IMR-90 (cell line): ENCODE results near the gene PFDN6. TPM values are rescaled to one million over a fixed set of nuclear protein-coding genes. Genes with fewer than 3 reads are reported as not detected.
A peak's percentile ranks its signal among the peaks of the same experiment; 100 is the strongest.

Experiments
- ATAC-seq: fragments of 200-7000 bp; cut with Tn5 transposase; 2 replicates; pipeline ENCODE4 v1.9.1; 2020; ENCODE audit warnings: low read depth, mild to moderate bottlenecking, moderate library complexity
- BruUV-seq: library from RNA; stranded (reverse); fragments of 400-500 nt; replicated peaks from 2 replicates; lab custom pipeline; 2021; lab: Mats Ljungman, UMichigan
- CTCF ChIA-PET: fragments of 300-600 bp; formaldehyde crosslinking; extraction: SDS; loops from one replicate; lab custom pipeline; 2021; ENCODE audit warnings: antibody characterized with exemption; lab: Yijun Ruan, JAX
- POLR2A ChIA-PET: fragments of 300-600 bp; sonication (Branson Sonifier 250); formaldehyde crosslinking; loops from one replicate; lab custom pipeline; 2022; ENCODE audit warnings: antibody characterized with exemption; ENCODE audit not compliant: unreplicated experiment; lab: Charles Lee
- DNase-seq: peaks from one replicate; pipeline ENCODE4 v3.0.0; 2013
- H2AFZ ChIP-seq: replicated peaks from 2 replicates; pipeline ENCODE3; 2013; ENCODE audit warnings: low read length, mild to moderate bottlenecking; ENCODE audit not compliant: poor library complexity
- H2AK5ac ChIP-seq: 2 replicates; pipeline ENCODE4 v1.6.1; 2013; ENCODE audit warnings: low read depth, low read length, inconsistent platforms
- H2AK9ac ChIP-seq: replicated peaks from 2 replicates; pipeline ENCODE3; 2013; ENCODE audit warnings: mild to moderate bottlenecking, low read depth, low read length, moderate library complexity; ENCODE audit not compliant: poor library complexity
- H2BK120ac ChIP-seq: 2 replicates; pipeline ENCODE4 v1.6.1; 2013; ENCODE audit warnings: low read depth, low read length, inconsistent platforms
- H2BK15ac ChIP-seq: 3 replicates; pipeline ENCODE4 v1.6.1; 2013; ENCODE audit warnings: low read depth, low read length, inconsistent platforms
- H2BK20ac ChIP-seq: 2 replicates; pipeline ENCODE4 v1.6.1; 2013; ENCODE audit warnings: low read depth, mild to moderate bottlenecking, inconsistent platforms, low read length, moderate library complexity
- H2BK5ac ChIP-seq: 2 replicates; pipeline ENCODE4 v1.6.1; 2013; ENCODE audit warnings: mild to moderate bottlenecking, low read depth, low read length, inconsistent platforms; ENCODE audit not compliant: poor library complexity, severe bottlenecking
- H3K14ac ChIP-seq: replicated peaks from 2 replicates; pipeline ENCODE4 v1.6.1; 2013; ENCODE audit warnings: low read depth, low read length, inconsistent platforms
- H3K18ac ChIP-seq: 2 replicates; pipeline ENCODE4 v1.6.1; 2013; ENCODE audit warnings: low read depth, low read length, control low read depth
- H3K23ac ChIP-seq: 2 replicates; pipeline ENCODE4 v1.6.1; 2013; ENCODE audit warnings: low read depth, low read length, inconsistent platforms
- H3K27ac ChIP-seq: 2 replicates; pipeline ENCODE4 v1.5.1; 2013; ENCODE audit warnings: mild to moderate bottlenecking, control low read depth, low read length; ENCODE audit not compliant: insufficient read depth
- H3K27me3 ChIP-seq: 2 replicates; pipeline ENCODE4 v1.6.1; 2013; ENCODE audit warnings: low read length; ENCODE audit not compliant: control insufficient read depth, insufficient read depth
- H3K36me3 ChIP-seq: 2 replicates; pipeline ENCODE4 v1.6.1; 2013; ENCODE audit warnings: low read length, mixed read lengths; ENCODE audit not compliant: control insufficient read depth, insufficient read depth
- H3K4ac ChIP-seq: 2 replicates; pipeline ENCODE4 v1.6.1; 2013; ENCODE audit warnings: low read depth, low read length, inconsistent platforms
- H3K4me1 ChIP-seq: 2 replicates; pipeline ENCODE4 v1.6.1; 2013; ENCODE audit warnings: low read length, mixed read lengths; ENCODE audit not compliant: control insufficient read depth, insufficient read depth
- H3K4me2 ChIP-seq: 2 replicates; pipeline ENCODE4 v1.6.1; 2013; ENCODE audit warnings: low read depth, mild to moderate bottlenecking, control low read depth, low read length, moderate library complexity
- H3K4me3 ChIP-seq: 2 replicates; pipeline ENCODE4 v1.5.1; 2013; ENCODE audit warnings: low read depth, mild to moderate bottlenecking, control low read depth, low read length, moderate library complexity; ENCODE audit not compliant: insufficient read depth
- H3K56ac ChIP-seq: 2 replicates; pipeline ENCODE4 v1.6.1; 2013; ENCODE audit warnings: low read length, inconsistent platforms; ENCODE audit not compliant: insufficient read depth; ENCODE audit errors: extremely low read depth
- H3K79me1 ChIP-seq, 2 experiments: 2 replicates each; pipeline ENCODE4 v1.6.1; 2013; ENCODE audit warnings: low read length in 2 of 2, inconsistent platforms in 1 of 2, low read depth in 1 of 2
- H3K9ac ChIP-seq: 2 replicates; pipeline ENCODE4 v1.6.1; 2013; ENCODE audit warnings: low read depth, low read length, control low read depth
- H3K9me1 ChIP-seq: 2 replicates; pipeline ENCODE4 v1.6.1; 2013; ENCODE audit warnings: low read length, inconsistent platforms; ENCODE audit not compliant: insufficient read depth
- H3K9me3 ChIP-seq: 2 replicates; pipeline ENCODE4 v1.6.1; 2013; ENCODE audit warnings: low read length; ENCODE audit not compliant: control insufficient read depth, insufficient read depth
- H4K20me1 ChIP-seq: 2 replicates; pipeline ENCODE4 v1.6.1; 2013; ENCODE audit warnings: low read length, inconsistent platforms; ENCODE audit not compliant: insufficient read depth
- H4K5ac ChIP-seq: 2 replicates; pipeline ENCODE4 v1.6.1; 2013; ENCODE audit warnings: mild to moderate bottlenecking, low read depth, low read length, control low read depth
- H4K8ac ChIP-seq, 2 experiments: 2 replicates each; pipeline ENCODE4 v1.6.1; 2013; ENCODE audit warnings: low read depth in 2 of 2, low read length in 2 of 2, control low read depth in 1 of 2, inconsistent platforms in 1 of 2
- H4K91ac ChIP-seq: 2 replicates; pipeline ENCODE4 v1.6.1; 2013; ENCODE audit warnings: low read depth, low read length, inconsistent platforms; ENCODE audit not compliant: insufficient read depth
- MAZ ChIP-seq: IDR thresholded peaks from 2 replicates; pipeline ENCODE4 v1.6.1; 2012; ENCODE audit warnings: low read depth, mild to moderate bottlenecking, low read length, improper control_type of control experiment, moderate library complexity, borderline replicate concordance
- WGBS, 2 experiments: methylation state at CpG; one replicate each; pipeline versions ENCODE4 v1.1.5 to v1.1.7; 2013; ENCODE audit warnings: missing lambda C conversion rate in 2 of 2; ENCODE audit not compliant: insufficient read length in 1 of 2; ENCODE audit errors: extremely low coverage in 2 of 2; 5-methylcytosine and 5-hydroxymethylcytosine counted together
- dilution Hi-C: fragments of 300-500 bp; cut with HindIII; formaldehyde crosslinking; loops from one replicate; pipeline ENCODE4 v1.14.3; 2018; ENCODE audit warnings: low sequenced_read_pairs; ENCODE audit not compliant: unreplicated experiment
- in situ Hi-C: fragments of 300-500 bp; cut with MboI; formaldehyde crosslinking; loops from 3 replicates; pipeline ENCODE4 v1.14.3; 2019; ENCODE audit warnings: low sequenced_read_pairs, inconsistent platforms, mixed read lengths
- intact Hi-C: fragments of 100-400 bp; cut with micrococcal nuclease; formaldehyde crosslinking; loops from 2 replicates; pipeline ENCODE4 v1.10.0; 2022
- polyA plus RNA-seq, 3 experiments: library from polyadenylated mRNA; depleted of rRNA; stranded (reverse); fragments of >200 nt; gene quantifications; 2 replicates each; pipeline ENCODE4 v1.2.3, GENCODE V29; 2012; ENCODE audit warnings: low replicate concordance in 1 of 3
- total RNA-seq: library from RNA; depleted of rRNA; stranded (reverse); fragments of >200 nt; gene quantifications from 2 replicates; pipeline ENCODE4 v1.2.3, GENCODE V29; 2012
- TF ChIP-seq, protein P1 (sequence below): fragments of 150-350 bp; IDR thresholded peaks from 2 replicates; pipeline ENCODE4 v1.6.1; 2017; ENCODE audit warnings: mild to moderate bottlenecking, antibody characterized with exemption, low read length, low read depth

PFDN6 gene
- total and polyA plus RNA-seq, 2 of the 4 experiments (the other 2 are of a cell fraction): 24.4 to 92.1 TPM

- no peak overlapping the region for H3K4ac ChIP-seq
- H4K5ac ChIP-seq: no peak overlapping the region
- no peak overlapping the region for H3K4me2 ChIP-seq
- H3K9ac ChIP-seq: no peak overlapping the region
- peaks cover 23% of the 10 kb centered on the region for H4K20me1 ChIP-seq
- DNase-seq (no peak), ATAC-seq (no peak)
- no peak overlapping the region for H2BK20ac ChIP-seq
- no peak overlapping the region for H3K27ac ChIP-seq
- H3K56ac ChIP-seq: no peak overlapping the region
- no peak overlapping the region for H3K18ac ChIP-seq
- H3K4me1 ChIP-seq: peaks cover 32% of the 10 kb centered on the region
- no peaks in the 10 kb centered on the region for H3K27me3 ChIP-seq
- no peak overlapping the region for H2BK15ac ChIP-seq
- BruUV-seq: no TSS peak
- peaks cover 35 to 83% of the 10 kb centered on the region in 2 experiments for H3K79me1 ChIP-seq
- dilution Hi-C loops (no loop called here), intact Hi-C loops (no loop called here), in situ Hi-C loops (no loop called here)
- H4K8ac ChIP-seq: no peak overlapping the region
- H2AK9ac ChIP-seq: peak overlapping the region; percentile 99
- H3K14ac ChIP-seq: no peak overlapping the region
- H3K9me3 ChIP-seq: no peaks in the 10 kb centered on the region
- H3K23ac ChIP-seq: no peak overlapping the region
- CTCF ChIA-PET: no interaction called here
- H2BK5ac ChIP-seq: no peak overlapping the region
- TF ChIP-seq, protein P1, sequence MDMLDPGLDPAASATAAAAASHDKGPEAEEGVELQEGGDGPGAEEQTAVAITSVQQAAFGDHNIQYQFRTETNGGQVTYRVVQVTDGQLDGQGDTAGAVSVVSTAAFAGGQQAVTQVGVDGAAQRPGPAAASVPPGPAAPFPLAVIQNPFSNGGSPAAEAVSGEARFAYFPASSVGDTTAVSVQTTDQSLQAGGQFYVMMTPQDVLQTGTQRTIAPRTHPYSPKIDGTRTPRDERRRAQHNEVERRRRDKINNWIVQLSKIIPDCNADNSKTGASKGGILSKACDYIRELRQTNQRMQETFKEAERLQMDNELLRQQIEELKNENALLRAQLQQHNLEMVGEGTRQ: no peak
- TF ChIP-seq MAZ: no peak
- H2BK120ac ChIP-seq: no peak overlapping the region
- H4K91ac ChIP-seq: no peak overlapping the region
- no peak overlapping the region for H2AFZ ChIP-seq
- peaks cover 25% of the 10 kb centered on the region for H3K36me3 ChIP-seq
- WGBS, 2 experiments: 92% methylated on average over 2 of the region's 17 CpGs; no CpG with 5 or more reads in 1 of the 2 experiments
- POLR2A ChIA-PET: no interaction called here
- peaks cover 22% of the 10 kb centered on the region for H3K9me1 ChIP-seq
- no peak overlapping the region for H2AK5ac ChIP-seq
- H3K4me3 ChIP-seq: no peak overlapping the region
Observed at GRCh38 chr6:33315793-33316602, 26.6 kb downstream of the PFDN6 start.
